HFF-Myc (cell line): ENCODE measurements around the gene SH3PXD2A.

Experiments
- DNase-seq: peaks from one replicate; pipeline ENCODE4 v3.0.0-alpha.2; 2011; ENCODE audit warnings: low read depth; ENCODE audit errors: extremely low read depth
- H3K4me3 ChIP-seq: replicated peaks from 2 replicates; pipeline ENCODE4 v1.5.1; 2011; ENCODE audit warnings: low read depth, mild to moderate bottlenecking, control low read depth, low read length
- CTCF ChIP-seq: IDR thresholded peaks from 2 replicates; pipeline ENCODE4 v1.5.1; 2012; ENCODE audit warnings: mild to moderate bottlenecking, low read depth, low read length, control low read depth; ENCODE audit errors: missing control alignments

The SH3PXD2A gene

GRCh38 chr10:103829278-103829677 is 26.1 kb downstream of the SH3PXD2A start:
- no peak for DNase-seq
- no peak overlapping the region for H3K4me3 ChIP-seq
- no peak for TF ChIP-seq CTCF

- no peak for TF ChIP-seq CTCF
- DNase-seq = no peak
- H3K4me3 ChIP-seq = no peak overlapping the region
Observed at GRCh38 chr10:103828587-103829197, 26.7 kb downstream of the SH3PXD2A start.

GRCh38 chr10:103828107-103828506 is 27.3 kb downstream of the SH3PXD2A start:
- H3K4me3 ChIP-seq = no peak overlapping the region
- no peak for TF ChIP-seq CTCF
- DNase-seq = no peak

GRCh38 chr10:103826885-103827284 is 28.5 kb downstream of the SH3PXD2A start:
- TF ChIP-seq CTCF = no peak
- DNase-seq = no peak
- no peak overlapping the region for H3K4me3 ChIP-seq

GRCh38 chr10:103824281-103824680 is 31.1 kb downstream of the SH3PXD2A start:
- no peak for DNase-seq
- TF ChIP-seq CTCF = no peak
- no peak overlapping the region for H3K4me3 ChIP-seq

- H3K4me3 ChIP-seq = no peak overlapping the region
- no peak for DNase-seq
- TF ChIP-seq CTCF = no peak
Observed at GRCh38 chr10:103823706-103824272, 31.6 kb downstream of the SH3PXD2A start.

GRCh38 chr10:103822800-103823199 is 32.6 kb downstream of the SH3PXD2A start:
- no peak for DNase-seq
- TF ChIP-seq CTCF = no peak
- H3K4me3 ChIP-seq = no peak overlapping the region
